HCT116 (cell line): ENCODE measurements around the gene BICD2. TPM values are rescaled to one million over a fixed set of nuclear protein-coding genes. Genes with fewer than 3 reads are reported as not detected.

Source experiments
- ATAC-seq: fragments of 200-7000 bp; cut with Tn5 transposase; 2 replicates; pipeline ENCODE4 v1.9.1; 2020; ENCODE audit warnings: mild to moderate bottlenecking, moderate library complexity
- BruUV-seq: library from RNA; stranded (reverse); fragments of 400-500 nt; replicated peaks from 2 replicates; lab custom pipeline; 2021; lab: Mats Ljungman, UMichigan
- CTCF ChIA-PET: fragments of 300-600 bp; sonication (Branson Sonifier 250); formaldehyde crosslinking; loops from one replicate; lab custom pipeline; 2021; ENCODE audit warnings: antibody characterized with exemption; lab: Charles Lee
- POLR2A ChIA-PET: fragments of 300-600, 350-600 bp; sonication (Branson Sonifier 250); formaldehyde crosslinking; loops from one replicate; lab custom pipeline; 2021; ENCODE audit warnings: antibody characterized with exemption; lab: Charles Lee
- RAD21 ChIA-PET, 2 experiments: fragments of 300-600 bp; sonication (Branson Sonifier 250); formaldehyde crosslinking; loops; one replicate each; lab custom pipeline; 2023; ENCODE audit warnings: low total read pairs in 2 of 2; ENCODE audit not compliant: uncharacterized antibody in 2 of 2, unreplicated experiment in 2 of 2, low non-redundant PET in 1 of 2; lab: Charles Lee
- DNase-seq: peaks from one replicate; pipeline ENCODE4 v3.0.0-alpha.2; 2010; ENCODE audit warnings: low read depth, low spot score
- H2AFZ ChIP-seq: fragments of 200-600 bp; shearing (Covaris generic), sonication (generic); 2 replicates; pipeline ENCODE4 v1.6.1; 2017; ENCODE audit warnings: low read depth, mixed run types, mixed read lengths, antibody characterized with exemption, low read length; ENCODE audit not compliant: poor library complexity, severe bottlenecking
- H3K27ac ChIP-seq: 2 replicates; pipeline ENCODE4 v1.5.1; 2012; ENCODE audit warnings: low read depth, low read length
- H3K27me3 ChIP-seq: fragments of 200-600 bp; sonication (generic); 2 replicates; pipeline ENCODE4 v1.6.1; 2016; ENCODE audit warnings: mixed run types, low read length, mixed read lengths; ENCODE audit not compliant: insufficient read depth
- H3K36me3 ChIP-seq, 2 experiments: fragments of 200-500 bp in 1 of 2; fragments of 200-600 bp in 1 of 2; sonication (Bioruptor generic) in 1 of 2; sonication (generic) in 1 of 2; 2 replicates each; pipeline versions ENCODE4 v1.5.1 to v1.6.1; 2014 to 2016; ENCODE audit warnings: low read length in 2 of 2, inconsistent platforms in 1 of 2, mixed read lengths in 1 of 2, mixed run types in 1 of 2; ENCODE audit not compliant: insufficient read depth in 2 of 2, control insufficient read depth in 1 of 2
- H3K4me1 ChIP-seq, 2 experiments: fragments of 200-600 bp in 1 of 2; sonication (generic) in 1 of 2; 2 replicates each; pipeline versions ENCODE4 v1.5.1 to v1.6.1; 2012 to 2017; ENCODE audit warnings: low read length in 2 of 2, inconsistent platforms in 1 of 2, mild to moderate bottlenecking in 1 of 2, mixed read lengths in 1 of 2, mixed run types in 1 of 2, moderate library complexity in 1 of 2; ENCODE audit not compliant: insufficient read depth in 2 of 2, control insufficient read depth in 1 of 2
- H3K4me2 ChIP-seq: fragments of 200-600 bp; sonication (generic); 2 replicates; pipeline ENCODE4 v1.6.1; 2017; ENCODE audit warnings: mixed run types, low read length, mixed read lengths
- H3K4me3 ChIP-seq, 2 experiments: fragments of 200-600 bp in 1 of 2; sonication (generic) in 1 of 2; replicated peaks in 1 of 2; 2 replicates each; pipeline ENCODE4 v1.5.1; 2011 to 2016; ENCODE audit warnings: low read length in 2 of 2, control low read depth in 1 of 2, low read depth in 1 of 2, mild to moderate bottlenecking in 1 of 2, mixed read lengths in 1 of 2, mixed run types in 1 of 2
- H3K79me2 ChIP-seq: fragments of 200-600 bp; sonication (generic); 2 replicates; pipeline ENCODE4 v1.6.1; 2017; ENCODE audit warnings: mild to moderate bottlenecking, mixed run types, low read length, moderate library complexity, mixed read lengths; ENCODE audit not compliant: insufficient read depth
- H3K9ac ChIP-seq: fragments of 200-600 bp; sonication (generic); 2 replicates; pipeline ENCODE4 v1.6.1; 2016; ENCODE audit warnings: low read length, mixed read lengths
- H3K9me2 ChIP-seq: fragments of 200-600 bp; sonication (generic), shearing (Covaris generic); 2 replicates; pipeline ENCODE4 v1.6.1; 2017; ENCODE audit warnings: mixed run types, mild to moderate bottlenecking, moderate library complexity; ENCODE audit not compliant: insufficient read depth
- H3K9me3 ChIP-seq, 2 experiments: fragments of 200-500 bp in 1 of 2; fragments of 200-600 bp in 1 of 2; sonication (Bioruptor generic) in 1 of 2; sonication (generic) in 1 of 2; 2 replicates each; pipeline ENCODE4 v1.6.1; 2014 to 2017; ENCODE audit warnings: low read length in 2 of 2, mixed read lengths in 2 of 2, inconsistent platforms in 1 of 2, low read depth in 1 of 2, mild to moderate bottlenecking in 1 of 2, mixed run types in 1 of 2, moderate library complexity in 1 of 2; ENCODE audit not compliant: control insufficient read depth in 1 of 2, insufficient read depth in 1 of 2
- H4K20me1 ChIP-seq: fragments of 200-600 bp; sonication (generic), shearing (Covaris generic); 2 replicates; pipeline ENCODE4 v1.6.1; 2017; ENCODE audit warnings: mixed run types, mild to moderate bottlenecking, moderate library complexity; ENCODE audit not compliant: insufficient read depth
- CTCF ChIP-seq, 3 experiments: fragments of 200-600 bp in 1 of 3; sonication (generic) in 1 of 3; IDR thresholded peaks in 2 of 3; conservative IDR thresholded peaks in 1 of 3; 2 replicates each; pipeline ENCODE4 v1.5.1; 2012 to 2017; ENCODE audit warnings: low read depth in 2 of 3, low read length in 2 of 3, antibody characterized with exemption in 1 of 3, borderline replicate concordance in 1 of 3, control low read depth in 1 of 3, mild to moderate bottlenecking in 1 of 3, mixed read lengths in 1 of 3, mixed run types in 1 of 3, moderate library complexity in 1 of 3; ENCODE audit not compliant: insufficient read depth in 1 of 3
- MAX ChIP-seq: IDR thresholded peaks from 2 replicates; pipeline ENCODE4 v1.6.1; 2012
- POLR2A ChIP-seq: IDR thresholded peaks from 2 replicates; pipeline ENCODE4 v1.7.0; 2011; ENCODE audit warnings: borderline replicate concordance; ENCODE audit not compliant: insufficient read depth, insufficient read length; ENCODE audit errors: extremely low read depth
- RAD21 ChIP-seq: IDR thresholded peaks from 2 replicates; pipeline ENCODE4 v1.6.1; 2012; ENCODE audit warnings: low read depth, mild to moderate bottlenecking
- SRF ChIP-seq: IDR thresholded peaks from 2 replicates; pipeline ENCODE4 v1.6.1; 2012; ENCODE audit warnings: low read depth
- YY1 ChIP-seq: IDR thresholded peaks from 2 replicates; pipeline ENCODE4 v1.6.1; 2011; ENCODE audit warnings: low read length, low read depth, moderate library complexity, mild to moderate bottlenecking; ENCODE audit not compliant: insufficient replicate concordance; ENCODE audit errors: extremely low read depth
- intact Hi-C: fragments of 100-400 bp; cut with micrococcal nuclease; formaldehyde crosslinking; loops from 2 replicates; pipeline ENCODE4 v1.10.0; 2022
- total RNA-seq: library from RNA; stranded (reverse); gene quantifications from one replicate; pipeline ENCODE4 v1.2.1, GENCODE V29; 2021; ENCODE audit not compliant: unreplicated experiment

BICD2 gene
- total RNA-seq, 1 experiment from 2014 or later, result 23.4 TPM

- Histone ChIP-seq H3K79me2 (peaks cover 70% of the 10 kb centered on the region), H3K9me3 (no peaks in the 10 kb centered on the region), H3K27ac (no peak overlapping the region), H3K9ac (no peak overlapping the region), H3K4me3 (no peak overlapping the region)
- POLR2A ChIA-PET, result no interaction called here
- TF ChIP-seq RAD21 (no peak), YY1 (no peak), POLR2A (no peak), MAX (no peak), CTCF (IDR thresholded peaks at IDR 0.05 in 2 of 3, conservative IDR thresholded peaks at IDR 0.05 in 1 of 3; ENCODE audit: borderline replicate concordance in 1 of 3, insufficient read depth in 1 of 3, low read depth in 2 of 3, low read length in 2 of 3) (no peak), SRF (no peak)
- TF ChIP-seq, all 23 proteins: peak for 0
- Histone ChIP-seq H4K20me1 (no peaks in the 10 kb centered on the region), H3K27me3 (no peaks in the 10 kb centered on the region), H3K36me3 (no peaks in the 10 kb centered on the region; a peak in 1 of 4 replicates), H3K4me1 (no peaks in the 10 kb centered on the region), H3K4me2 (no peak overlapping the region), H2AFZ (no peak overlapping the region), H3K9me2 (no peaks in the 10 kb centered on the region)
- BruUV-seq, result no TSS peak
- RAD21 ChIA-PET, result no interaction called here
- intact Hi-C loops, result no loop called here
- CTCF ChIA-PET, result no interaction called here
- ATAC-seq (0 out of 2 replicates have a peak, but pooled peaks have one; percentile 14), DNase-seq (no peak)
Observed at GRCh38 chr9:92729735-92730155, 34.9 kb downstream of the BICD2 start.
